Measurements from ENCODE around the gene TEKT3.

The TEKT3 gene

GRCh38 chr17:15309793-15310192 is 31.6 kb downstream of the TEKT3 start:
- H3K27ac ChIP-seq (ENCODE audit: extremely low read depth, low read depth, low read length) = no peak overlapping the region
- no peak overlapping the region for H3K4me3 ChIP-seq (ENCODE audit: low read depth, low read length)
- POLR2A ChIA-PET = no interaction called here
- TF ChIP-seq, protein P1, sequence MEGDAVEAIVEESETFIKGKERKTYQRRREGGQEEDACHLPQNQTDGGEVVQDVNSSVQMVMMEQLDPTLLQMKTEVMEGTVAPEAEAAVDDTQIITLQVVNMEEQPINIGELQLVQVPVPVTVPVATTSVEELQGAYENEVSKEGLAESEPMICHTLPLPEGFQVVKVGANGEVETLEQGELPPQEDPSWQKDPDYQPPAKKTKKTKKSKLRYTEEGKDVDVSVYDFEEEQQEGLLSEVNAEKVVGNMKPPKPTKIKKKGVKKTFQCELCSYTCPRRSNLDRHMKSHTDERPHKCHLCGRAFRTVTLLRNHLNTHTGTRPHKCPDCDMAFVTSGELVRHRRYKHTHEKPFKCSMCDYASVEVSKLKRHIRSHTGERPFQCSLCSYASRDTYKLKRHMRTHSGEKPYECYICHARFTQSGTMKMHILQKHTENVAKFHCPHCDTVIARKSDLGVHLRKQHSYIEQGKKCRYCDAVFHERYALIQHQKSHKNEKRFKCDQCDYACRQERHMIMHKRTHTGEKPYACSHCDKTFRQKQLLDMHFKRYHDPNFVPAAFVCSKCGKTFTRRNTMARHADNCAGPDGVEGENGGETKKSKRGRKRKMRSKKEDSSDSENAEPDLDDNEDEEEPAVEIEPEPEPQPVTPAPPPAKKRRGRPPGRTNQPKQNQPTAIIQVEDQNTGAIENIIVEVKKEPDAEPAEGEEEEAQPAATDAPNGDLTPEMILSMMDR (tag by site-specific recombination; IDR thresholded peaks at IDR 0.05) = no peak
- TF ChIP-seq ZFP3 (tag by site-specific recombination; IDR thresholded peaks at IDR 0.05; ENCODE audit: low read depth) (no peak), ZNF558 (tag by site-specific recombination; IDR thresholded peaks at IDR 0.05) (no peak), ZNF10 (tag by site-specific recombination; IDR thresholded peaks at IDR 0.05) (no peak), TCF7L2 (IDR thresholded peaks at IDR 0.05; ENCODE audit: borderline replicate concordance, low read depth, low read length) (no peak), ZBTB11 (tag by site-specific recombination; conservative IDR thresholded peaks at IDR 0.05; ENCODE audit: low read depth) (no peak), KLF8 (tag by site-specific recombination; IDR thresholded peaks at IDR 0.05) (no peak), ZNF391 (tag by site-specific recombination; IDR thresholded peaks at IDR 0.05; ENCODE audit: borderline replicate concordance, low read depth) (no peak), ZBTB1 (tag by site-specific recombination; IDR thresholded peaks at IDR 0.05) (no peak), ZNF335 (tag by site-specific recombination; conservative IDR thresholded peaks at IDR 0.05) (no peak), ZNF174 (tag by site-specific recombination; IDR thresholded peaks at IDR 0.05) (no peak), OSR2 (tag by site-specific recombination; IDR thresholded peaks at IDR 0.05) (no peak), ZFP41 (tag by site-specific recombination; IDR thresholded peaks at IDR 0.05; ENCODE audit: borderline replicate concordance) (no peak), ZNF548 (tag by site-specific recombination; IDR thresholded peaks at IDR 0.05) (no peak), REST (tag by site-specific recombination; IDR thresholded peaks at IDR 0.05) (no peak), MEIS1 (CRISPR knock-in tag; IDR thresholded peaks at IDR 0.05; ENCODE audit: borderline replicate concordance) (no peak), ZNF529 (tag by site-specific recombination; IDR thresholded peaks at IDR 0.05; ENCODE audit: insufficient replicate concordance) (no peak)
- TF ChIP-seq, protein P2, sequence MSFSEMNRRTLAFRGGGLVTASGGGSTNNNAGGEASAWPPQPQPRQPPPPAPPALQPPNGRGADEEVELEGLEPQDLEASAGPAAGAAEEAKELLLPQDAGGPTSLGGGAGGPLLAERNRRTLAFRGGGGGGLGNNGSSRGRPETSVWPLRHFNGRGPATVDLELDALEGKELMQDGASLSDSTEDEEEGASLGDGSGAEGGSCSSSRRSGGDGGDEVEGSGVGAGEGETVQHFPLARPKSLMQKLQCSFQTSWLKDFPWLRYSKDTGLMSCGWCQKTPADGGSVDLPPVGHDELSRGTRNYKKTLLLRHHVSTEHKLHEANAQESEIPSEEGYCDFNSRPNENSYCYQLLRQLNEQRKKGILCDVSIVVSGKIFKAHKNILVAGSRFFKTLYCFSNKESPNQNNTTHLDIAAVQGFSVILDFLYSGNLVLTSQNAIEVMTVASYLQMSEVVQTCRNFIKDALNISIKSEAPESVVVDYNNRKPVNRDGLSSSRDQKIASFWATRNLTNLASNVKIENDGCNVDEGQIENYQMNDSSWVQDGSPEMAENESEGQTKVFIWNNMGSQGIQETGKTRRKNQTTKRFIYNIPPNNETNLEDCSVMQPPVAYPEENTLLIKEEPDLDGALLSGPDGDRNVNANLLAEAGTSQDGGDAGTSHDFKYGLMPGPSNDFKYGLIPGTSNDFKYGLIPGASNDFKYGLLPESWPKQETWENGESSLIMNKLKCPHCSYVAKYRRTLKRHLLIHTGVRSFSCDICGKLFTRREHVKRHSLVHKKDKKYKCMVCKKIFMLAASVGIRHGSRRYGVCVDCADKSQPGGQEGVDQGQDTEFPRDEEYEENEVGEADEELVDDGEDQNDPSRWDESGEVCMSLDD (tag by site-specific recombination; IDR thresholded peaks at IDR 0.05) = no peak
- TF ChIP-seq, protein P3, sequence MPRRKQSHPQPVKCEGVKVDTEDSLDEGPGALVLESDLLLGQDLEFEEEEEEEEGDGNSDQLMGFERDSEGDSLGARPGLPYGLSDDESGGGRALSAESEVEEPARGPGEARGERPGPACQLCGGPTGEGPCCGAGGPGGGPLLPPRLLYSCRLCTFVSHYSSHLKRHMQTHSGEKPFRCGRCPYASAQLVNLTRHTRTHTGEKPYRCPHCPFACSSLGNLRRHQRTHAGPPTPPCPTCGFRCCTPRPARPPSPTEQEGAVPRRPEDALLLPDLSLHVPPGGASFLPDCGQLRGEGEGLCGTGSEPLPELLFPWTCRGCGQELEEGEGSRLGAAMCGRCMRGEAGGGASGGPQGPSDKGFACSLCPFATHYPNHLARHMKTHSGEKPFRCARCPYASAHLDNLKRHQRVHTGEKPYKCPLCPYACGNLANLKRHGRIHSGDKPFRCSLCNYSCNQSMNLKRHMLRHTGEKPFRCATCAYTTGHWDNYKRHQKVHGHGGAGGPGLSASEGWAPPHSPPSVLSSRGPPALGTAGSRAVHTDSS (tag by site-specific recombination; IDR thresholded peaks at IDR 0.05) = no peak
- TF ChIP-seq, protein P4, sequence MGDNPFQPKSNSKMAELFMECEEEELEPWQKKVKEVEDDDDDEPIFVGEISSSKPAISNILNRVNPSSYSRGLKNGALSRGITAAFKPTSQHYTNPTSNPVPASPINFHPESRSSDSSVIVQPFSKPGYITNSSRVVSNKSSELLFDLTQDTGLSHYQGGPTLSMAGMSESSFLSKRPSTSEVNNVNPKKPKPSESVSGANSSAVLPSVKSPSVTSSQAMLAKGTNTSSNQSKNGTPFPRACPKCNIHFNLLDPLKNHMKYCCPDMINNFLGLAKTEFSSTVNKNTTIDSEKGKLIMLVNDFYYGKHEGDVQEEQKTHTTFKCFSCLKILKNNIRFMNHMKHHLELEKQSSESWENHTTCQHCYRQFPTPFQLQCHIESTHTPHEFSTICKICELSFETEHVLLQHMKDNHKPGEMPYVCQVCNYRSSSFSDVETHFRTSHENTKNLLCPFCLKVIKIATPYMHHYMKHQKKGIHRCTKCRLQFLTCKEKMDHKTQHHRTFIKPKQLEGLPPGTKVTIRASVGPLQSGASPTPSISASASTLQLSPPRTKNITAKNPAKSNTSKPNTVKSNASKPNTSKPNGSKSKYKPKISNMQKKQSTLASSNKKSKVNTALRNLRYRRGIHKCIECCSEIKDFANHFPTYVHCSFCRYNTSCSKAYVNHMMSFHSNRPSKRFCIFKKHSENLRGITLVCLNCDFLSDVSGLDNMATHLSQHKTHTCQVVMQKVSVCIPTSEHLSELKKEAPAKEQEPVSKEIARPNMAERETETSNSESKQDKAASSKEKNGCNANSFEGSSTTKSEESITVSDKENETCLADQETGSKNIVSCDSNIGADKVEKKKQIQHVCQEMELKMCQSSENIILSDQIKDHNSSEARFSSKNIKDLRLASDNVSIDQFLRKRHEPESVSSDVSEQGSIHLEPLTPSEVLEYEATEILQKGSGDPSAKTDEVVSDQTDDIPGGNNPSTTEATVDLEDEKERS (tag by site-specific recombination; IDR thresholded peaks at IDR 0.05) = no peak
- no peaks in the 10 kb centered on the region for H3K9me3 ChIP-seq (ENCODE audit: control insufficient read depth, insufficient read depth, low read depth, low read length)
- H3K4me1 ChIP-seq (ENCODE audit: control insufficient read depth, insufficient read depth, low read length) = no peaks in the 10 kb centered on the region
- no peaks in the 10 kb centered on the region for H3K36me3 ChIP-seq (ENCODE audit: control insufficient read depth in 2 of 2, insufficient read depth in 1 of 2, low read length in 2 of 2)
- CTCF ChIA-PET = no interaction called here
